NCI-H526 treated with DMSO at 0.1 percent for 48 hours (cell line): Measurements from ENCODE around the gene LTA4H.
A peak's percentile ranks its signal among the peaks of the same experiment; 100 is the strongest.
"Not testable (repeated sequence)": the region's sequence is repeated elsewhere in the genome, so short reads cannot be mapped to it uniquely, and the experiment has no call there.

ENCODE experiments used
- DNase-seq: peaks from one replicate; lab custom pipeline; 2025; lab: John Stamatoyannopoulos, UW

Gene LTA4H

DNA sequence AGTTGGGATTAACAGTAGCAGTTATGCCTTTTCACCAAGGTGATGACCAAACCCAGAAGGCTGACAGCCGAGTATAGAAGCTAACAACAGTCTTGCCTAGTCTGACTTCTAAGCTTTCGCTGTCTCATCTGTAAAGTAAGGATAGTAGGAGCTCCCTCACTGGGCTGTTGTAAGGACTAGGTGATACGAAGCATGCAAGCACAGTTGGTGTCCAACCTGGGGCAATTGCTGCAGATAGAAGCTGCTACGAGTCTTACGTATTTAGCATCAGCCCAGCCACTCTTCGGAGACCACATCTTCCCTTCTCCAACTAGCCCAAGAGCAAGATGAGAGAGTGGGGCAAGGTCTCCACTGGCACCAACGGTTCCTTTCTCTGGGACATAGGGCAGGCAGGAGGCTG is 45.3 kb downstream of the LTA4H start:
- no peak for DNase-seq

DNA sequence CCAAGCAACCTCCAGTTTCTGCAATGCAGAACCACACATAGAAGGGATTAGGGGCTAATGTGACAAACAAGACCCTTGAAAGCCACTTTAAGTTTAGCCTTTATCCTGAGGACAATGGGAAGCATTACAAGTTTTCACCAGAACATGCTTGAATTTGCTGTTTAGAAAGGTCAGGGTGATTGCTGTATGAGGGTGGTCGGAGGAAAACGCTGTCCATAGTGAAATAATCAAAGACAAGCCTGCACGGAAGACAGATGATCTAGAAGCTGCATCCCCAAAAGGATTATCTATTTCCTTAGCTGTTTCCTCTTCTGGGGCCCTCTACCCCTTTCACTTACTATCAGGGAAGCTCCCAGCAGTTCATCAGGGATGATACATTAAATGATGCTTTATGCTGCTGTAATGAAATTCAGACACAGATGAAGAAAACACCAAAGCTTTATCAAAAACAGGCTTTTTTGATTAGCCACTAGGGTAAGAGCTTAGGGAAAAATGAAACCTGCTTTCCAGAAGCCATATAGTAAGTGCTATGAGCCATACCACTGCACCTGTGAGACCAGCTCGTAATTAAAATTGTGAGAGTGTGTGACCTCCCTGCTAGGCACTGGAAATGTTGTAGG is 45.8 kb downstream of the LTA4H start:
- DNase-seq, result no peak

DNA sequence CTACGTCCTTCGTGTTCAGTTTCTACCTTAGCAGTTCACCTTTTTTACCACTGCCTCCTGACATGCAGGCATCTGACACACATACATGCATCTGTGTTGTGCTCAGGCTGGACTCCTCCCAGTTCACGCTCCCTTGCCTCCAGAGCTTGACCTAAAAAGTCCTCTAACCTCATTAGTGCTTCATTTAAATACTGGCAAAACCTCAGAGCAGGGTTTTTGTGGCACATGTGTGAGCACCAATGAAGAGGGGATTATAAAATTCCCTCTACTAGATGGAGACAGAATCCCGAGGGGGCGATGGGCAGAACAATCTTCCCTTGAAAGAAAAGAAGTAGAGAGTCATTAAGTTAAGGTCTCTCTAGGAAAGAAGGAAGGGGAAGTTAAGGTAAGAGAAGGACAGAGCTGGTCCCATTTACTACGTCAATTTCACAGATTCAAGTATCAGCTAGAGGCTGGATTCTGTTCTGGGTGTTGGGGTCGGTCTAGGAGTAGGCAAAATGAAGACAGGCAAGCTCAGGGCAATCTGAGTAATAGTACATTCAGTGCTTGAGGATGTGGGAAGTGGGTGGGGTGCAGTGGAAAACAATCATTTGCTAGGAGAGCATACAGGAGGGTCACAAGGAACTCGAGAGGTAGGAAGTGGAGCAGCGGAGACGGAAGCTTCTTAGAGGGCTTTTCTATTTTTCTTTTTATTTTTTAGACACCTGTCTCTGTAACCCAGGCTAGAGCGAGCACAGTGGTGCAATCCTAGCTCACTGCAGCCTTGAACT is 46.7 kb downstream of the LTA4H start:
- DNase-seq, result no peak

DNA sequence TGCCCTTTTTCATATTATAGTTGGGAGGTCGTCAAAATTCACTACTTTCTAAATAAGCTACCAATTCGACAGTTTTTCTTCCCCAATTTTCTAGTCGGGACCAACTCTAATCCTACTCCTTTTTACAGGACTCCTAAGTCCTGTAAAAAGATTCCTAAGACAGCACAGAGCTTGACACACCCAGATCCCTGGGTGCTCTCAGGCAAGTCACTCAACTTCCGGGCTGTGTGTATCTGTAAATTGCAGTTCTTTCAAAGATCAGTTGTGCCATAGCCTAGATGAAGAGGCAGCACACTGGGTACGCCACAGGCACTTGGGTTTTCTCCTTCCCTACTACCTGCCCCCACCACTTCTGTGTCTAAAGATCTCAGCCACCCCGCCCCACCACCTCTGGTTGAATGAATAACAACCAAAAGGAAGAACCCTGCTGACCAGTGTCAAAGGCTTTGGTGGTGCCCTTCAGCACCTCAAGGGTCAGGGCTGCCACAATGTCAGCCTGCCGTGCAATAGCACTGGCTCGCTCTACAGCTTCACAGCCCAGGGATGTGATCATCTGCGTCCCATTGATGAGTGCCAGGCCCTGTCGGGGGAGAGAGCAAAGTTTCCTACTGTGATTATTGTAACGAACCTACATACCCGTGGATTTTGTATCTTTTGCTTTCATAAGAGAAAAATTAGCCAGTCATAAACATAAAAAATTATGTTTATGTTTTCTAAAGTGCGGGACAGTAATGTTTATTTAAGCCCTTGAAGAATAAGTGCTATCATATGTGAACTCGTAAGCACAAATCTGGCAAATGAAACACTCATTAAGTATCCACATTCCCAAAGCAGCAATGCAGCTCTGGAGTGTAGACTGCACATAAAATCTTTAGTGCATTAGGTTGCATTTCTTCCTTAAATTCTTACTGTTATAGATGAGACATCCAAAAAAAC is 48.5 kb downstream of the LTA4H start:
- DNase-seq, result no peak

DNA sequence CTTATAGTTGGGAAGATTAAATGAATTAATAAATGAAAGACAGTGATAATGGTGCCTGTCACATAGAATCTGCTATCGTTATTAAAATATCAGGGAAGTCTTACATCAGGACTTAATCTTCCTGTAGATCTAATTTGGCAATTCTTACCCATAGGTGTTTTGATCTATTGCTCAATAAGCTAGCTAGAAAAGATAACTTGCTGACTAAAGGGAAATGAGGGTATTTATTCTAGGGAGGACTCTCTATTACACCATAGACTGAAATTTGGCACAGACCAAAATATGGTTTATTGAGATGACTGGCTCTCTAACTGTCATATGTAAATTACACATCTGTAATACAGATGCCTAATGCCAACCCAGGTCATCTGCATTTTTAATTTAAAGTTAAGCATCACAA is 50.7 kb downstream of the LTA4H start:
- DNase-seq, result no peak

DNA sequence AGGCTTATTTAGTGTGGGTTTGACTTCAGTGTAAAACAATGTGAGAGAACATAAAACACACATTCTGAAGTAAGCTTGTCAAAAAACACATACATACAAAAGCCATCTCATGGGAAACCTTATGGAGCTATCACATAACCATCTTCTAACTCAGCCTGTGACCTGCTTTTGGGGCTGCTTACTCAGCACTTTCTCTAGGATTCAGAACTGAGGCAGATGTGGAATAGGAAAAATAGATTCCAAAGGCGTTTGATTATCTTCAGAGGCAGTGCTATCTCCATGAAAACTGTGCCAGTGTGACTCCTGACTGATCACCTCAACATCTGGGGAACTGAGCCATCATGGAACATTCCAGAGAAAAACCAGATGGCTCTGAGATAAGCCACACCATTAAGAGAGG is 52.8 kb downstream of the LTA4H start:
- no peak for DNase-seq

DNA sequence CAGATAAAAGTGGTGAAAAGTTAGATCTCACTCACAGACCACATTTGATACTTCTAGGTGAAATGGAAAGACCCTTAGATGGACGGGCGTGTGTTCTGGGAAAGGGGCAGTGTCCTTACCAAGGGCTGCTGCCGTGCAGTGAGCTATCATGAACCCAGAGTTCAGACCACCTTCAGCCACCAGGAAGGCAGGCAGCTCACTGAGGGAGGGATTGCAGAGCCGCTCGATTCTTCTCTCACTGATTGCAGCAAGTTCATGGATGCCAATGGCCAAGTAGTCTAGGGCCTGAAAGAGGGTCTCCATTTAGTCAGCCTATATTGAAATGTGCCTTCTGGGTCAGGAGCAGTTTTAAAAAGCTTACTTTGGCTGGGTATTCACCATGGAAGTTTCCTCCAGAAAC is 55.0 kb downstream of the LTA4H start:
- DNase-seq, result no peak

DNA sequence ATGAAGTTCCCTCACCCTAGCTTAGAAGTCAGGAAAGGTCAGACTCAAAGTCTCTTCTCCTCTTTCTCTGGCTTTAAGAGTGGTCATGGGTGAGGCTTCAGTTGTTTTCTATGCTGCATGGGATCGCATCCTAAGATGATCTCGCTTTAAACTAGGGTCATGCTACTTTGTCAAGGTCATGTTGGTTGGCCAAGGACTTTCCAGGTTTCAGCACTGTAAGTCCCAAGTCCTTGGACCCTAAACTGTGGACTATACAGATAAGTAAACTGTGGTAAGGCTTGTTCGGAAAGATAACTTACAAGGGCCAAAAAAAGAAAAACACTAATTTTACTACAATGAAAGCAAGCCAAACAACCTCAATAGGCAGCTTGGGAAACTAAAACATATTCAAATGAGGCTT is 56.6 kb downstream of the LTA4H start:
- DNase-seq, result no peak

DNA sequence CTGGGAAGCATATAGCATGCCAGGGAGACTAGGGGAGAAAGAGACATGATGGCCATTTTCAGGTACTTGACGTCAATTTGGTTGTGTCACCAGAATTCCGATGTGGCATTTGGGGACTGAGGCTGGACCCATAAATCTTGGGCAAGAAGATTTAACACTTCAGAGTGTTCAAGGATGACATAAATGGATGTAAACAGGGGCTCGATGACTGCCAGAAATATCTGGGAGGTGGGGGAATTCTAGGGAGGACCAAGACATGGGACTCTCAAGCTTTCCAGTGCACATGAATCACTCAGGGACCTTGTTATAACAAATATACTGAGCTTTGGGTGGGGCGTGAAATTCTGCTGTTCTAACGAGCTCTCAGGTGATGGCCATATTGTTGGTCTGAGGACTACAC is 57.0 kb downstream of the LTA4H start:
- no peak for DNase-seq

DNA sequence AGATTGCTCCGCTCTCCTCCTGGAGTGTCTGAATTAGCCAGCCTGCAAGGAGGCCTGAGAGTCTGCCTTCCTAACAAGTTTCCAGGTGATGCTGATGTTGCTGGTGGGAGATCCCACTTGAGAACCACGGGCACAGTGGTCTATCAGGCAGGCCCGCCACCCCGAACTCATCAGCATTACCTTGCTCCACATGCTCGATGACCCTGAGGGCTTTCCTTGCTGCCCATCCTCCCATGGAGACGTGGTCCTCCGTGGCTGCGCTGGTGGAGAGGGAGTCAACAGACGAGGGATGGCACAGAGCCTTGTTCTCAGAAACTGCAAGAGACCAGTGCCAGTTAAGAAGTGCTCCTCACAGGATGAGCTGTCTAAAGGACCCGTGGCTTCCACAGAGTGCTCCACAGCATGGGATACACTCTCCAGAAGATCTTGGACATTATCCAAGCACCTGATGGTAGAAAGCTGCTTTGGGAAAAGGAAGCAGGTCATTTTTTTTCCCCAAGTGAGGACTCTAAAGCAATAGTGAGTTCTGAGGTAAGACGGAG is 57.6 kb downstream of the LTA4H start:
- no peak for DNase-seq

DNA sequence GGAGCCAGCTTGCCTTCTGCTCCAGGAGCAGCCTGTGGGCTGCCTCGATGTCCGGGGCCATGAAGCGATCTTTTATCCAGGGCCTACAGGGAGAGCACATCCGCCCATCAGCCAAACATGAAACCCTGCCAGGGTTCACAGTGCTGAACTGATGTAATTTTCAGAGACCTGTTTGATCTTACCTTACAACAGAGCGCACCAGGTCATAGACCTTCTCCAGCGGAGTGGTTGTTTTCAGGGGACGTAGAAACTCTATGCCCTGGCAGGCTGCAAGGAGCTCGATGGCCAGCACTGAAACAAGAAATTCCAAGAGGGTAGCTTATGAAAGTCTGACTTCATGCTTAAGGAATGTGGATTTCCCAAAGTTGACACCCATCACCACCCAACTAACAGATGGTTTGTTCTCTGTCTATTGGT is 59.0 kb downstream of the LTA4H start:
- DNase-seq, result no peak

DNA sequence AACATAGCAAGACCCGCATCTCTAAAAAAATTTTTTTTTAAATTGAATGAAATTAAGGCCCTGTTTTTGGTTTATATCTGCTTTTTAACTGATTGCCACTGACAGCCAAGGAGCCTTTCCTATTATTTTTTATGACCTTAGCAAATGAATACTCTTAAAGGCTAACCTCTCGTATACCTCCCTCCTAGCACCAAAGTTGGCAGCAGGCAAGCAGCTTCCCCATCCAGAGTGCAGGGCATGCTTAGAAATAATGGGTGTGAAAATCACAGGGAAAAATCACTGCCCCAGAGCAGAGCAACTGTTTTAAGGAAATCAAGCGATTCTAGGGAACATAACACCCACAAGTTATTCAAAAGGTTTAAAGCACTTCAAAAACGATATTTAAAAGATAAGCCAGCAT is 59.9 kb downstream of the LTA4H start:
- DNase-seq, result no peak

DNA sequence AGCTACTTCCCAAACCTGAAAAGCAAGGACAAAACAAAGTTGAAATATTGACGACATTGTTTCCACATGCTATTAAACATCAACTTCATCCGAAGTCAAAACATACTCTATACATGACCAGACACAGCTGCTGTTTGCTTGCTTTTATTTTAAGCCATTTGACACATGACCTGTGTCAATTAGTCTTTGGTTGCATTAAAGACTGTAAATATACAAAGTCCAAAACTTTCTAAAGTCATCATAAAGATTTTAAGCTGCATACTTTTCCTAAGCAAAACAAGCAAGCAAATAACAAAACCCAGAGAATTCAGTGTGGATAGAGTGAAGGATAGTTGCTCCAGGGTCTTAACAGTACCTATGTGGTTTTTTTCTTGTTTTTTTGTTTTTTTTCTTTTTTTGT is 61.0 kb downstream of the LTA4H start:
- no peak for DNase-seq

DNA sequence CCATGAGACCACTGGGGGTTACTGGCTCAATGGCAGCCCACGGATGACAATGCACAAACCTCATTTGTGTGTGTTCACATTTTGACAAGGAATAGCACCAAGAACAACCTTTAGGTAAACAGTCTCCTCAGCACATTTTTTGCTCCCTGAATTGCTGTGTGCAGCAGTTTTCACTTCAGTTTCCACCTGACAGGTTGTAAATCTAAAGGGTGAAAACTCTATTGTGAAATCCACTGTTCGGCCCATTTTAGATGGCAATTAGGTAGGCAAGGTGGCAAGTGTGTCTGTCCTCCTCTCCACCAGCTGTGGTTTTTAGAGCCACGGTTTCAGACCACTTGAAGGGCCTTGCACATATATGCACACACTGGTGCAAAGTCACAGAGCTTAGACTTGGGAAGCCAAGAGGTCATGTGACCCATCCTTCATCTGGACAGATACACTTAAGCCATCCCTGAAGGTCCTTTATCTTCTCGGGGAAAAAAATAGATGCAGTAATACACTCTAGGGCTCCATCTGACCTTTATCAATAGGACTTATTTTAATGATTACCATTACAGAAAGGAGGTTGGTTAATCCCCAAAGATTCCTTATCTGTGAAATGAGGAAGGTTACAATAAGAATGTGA is 62.4 kb downstream of the LTA4H start:
- no peak for DNase-seq

DNA sequence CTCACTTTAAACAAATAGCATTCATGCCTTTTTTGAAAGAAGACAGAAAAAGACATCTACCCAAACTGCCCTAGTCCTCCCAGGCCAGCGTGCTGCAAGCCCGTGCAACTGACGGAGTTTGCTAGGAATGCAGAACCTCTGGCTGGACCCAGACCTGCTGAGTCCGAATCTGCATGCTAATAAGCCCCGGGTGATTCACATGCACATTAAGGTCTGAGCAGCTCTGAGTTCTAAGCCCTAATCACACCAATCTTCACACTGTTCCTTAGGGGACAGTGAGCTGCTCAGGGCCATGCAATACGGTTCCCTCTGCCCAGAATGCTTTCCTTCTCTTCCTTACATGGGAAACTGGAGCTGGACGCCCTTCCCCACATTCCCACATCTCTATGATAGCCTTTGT is 64.5 kb downstream of the LTA4H start:
- no peak for DNase-seq

DNA sequence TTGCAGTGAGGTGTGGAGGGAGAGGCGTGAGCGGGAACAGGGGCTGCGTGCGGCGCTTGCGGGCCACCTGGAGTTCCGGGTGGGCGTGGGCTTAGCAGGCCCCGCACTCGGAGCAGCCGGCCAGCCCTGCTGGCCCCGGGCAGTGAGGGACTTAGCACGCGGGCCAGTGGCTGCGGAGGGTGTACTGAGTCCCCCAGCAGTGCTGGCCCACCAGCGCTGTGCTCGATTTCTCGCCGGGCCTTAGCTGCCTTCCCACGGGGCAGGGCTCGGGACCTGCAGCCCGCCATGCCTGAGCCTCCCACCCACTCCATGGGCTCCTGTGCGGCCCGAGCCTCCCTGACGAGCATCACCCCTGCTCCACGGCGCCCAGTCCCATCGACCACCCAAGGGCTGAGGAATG is 66.3 kb downstream of the LTA4H start:
- DNase-seq, result not testable (repeated sequence)

DNA sequence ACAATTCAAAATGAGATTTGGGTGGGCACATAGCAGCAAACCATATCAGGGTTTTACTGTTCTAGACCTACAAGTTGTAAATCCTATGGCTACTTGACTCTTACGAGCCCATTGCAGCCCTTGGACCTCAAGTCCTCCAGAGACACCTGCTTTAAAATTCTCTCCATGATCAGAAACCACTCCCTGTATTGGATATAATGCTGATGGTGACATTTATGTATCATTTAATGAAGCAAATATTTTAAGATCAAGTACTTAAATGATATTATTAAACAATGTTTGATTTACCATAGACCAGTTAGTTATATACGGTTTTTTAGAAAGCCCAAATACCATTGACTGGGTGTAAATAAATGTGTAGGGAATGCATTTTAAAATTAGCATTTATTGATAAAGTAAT is 68.1 kb downstream of the LTA4H start:
- DNase-seq, result no peak

DNA sequence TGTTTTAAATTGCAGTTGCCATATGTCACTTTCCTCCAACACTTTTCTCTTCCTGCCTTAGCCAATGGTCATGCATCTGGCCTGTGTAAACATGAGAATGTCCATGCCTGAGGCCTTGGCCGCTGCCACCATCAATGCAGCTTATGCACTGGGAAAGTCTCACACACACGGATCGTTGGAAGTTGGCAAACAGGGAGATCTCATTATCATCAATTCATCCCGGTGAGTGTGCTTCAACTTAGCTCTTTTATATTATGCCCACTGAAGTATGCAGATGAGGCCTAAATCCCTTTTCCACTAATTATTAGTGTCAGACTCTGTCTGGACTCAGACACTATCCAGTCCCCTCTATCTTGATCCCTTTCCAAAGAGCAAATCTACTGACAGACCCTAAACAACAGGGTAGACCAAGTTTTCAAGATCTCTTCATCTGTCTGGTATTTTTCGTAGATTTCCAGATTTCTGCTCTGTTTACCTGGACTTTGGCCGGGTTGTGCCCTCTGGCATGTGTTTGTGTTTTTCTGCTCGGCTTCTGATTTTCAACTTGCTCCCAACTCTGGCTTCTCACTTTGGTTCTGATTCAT is 69.0 kb downstream of the LTA4H start:
- no peak for DNase-seq

DNA sequence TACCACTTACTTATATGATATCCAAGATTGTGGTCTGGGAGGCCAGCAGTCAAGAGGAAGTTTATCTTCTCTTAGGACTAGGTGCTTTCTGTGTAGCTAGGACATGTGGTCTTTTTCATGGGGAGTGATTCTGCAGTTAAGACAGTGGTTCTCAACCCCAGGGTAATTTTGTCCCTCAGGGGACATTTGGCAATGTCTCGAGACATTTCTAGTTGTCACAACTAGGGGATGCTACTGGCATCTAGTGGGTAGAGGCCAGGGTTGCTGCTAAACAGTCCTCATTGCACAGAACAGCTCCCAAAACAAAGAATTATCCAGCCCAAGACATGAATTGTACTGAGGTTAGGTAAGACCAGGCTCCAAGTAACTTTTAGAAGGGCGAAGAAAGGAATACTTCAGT is 72.3 kb downstream of the LTA4H start:
- no peak for DNase-seq

DNA sequence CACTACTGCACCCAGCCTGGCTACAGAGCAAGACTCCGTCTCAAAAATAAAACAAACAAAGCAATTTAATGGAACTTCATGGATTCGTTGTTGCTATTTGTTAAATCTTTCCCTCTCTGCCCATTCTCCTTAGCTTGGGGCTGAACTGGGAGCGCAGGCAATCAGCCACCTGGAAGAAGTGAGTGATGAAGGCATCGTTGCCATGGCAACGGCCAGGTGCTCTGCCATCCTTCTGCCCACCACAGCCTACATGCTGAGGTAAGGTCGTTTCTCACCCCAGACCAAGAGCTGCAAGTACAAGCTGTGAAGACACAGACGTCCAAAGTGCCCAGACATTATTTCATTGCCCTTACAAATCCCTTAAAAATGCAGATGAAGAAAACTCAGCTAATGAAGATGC is 73.2 kb downstream of the LTA4H start:
- DNase-seq, result no peak

DNA sequence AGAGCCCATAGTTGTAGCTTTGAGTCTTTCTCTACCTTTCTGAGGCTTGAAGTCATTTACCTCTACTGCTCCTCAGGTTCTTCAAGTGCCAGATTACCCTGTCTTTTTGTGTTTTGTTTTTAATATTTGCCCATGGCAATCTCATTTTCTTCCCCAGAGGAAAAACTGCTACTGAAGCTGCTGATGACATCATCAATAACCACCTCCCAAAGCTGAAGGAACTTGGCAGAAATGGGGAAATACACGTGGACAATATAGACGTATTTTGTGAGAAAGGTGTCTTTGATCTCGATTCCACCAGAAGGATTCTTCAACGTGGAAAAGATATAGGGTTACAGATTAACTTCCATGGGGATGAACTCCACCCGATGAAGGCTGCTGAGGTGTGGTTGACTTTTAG is 75.1 kb downstream of the LTA4H start:
- no peak for DNase-seq

DNA sequence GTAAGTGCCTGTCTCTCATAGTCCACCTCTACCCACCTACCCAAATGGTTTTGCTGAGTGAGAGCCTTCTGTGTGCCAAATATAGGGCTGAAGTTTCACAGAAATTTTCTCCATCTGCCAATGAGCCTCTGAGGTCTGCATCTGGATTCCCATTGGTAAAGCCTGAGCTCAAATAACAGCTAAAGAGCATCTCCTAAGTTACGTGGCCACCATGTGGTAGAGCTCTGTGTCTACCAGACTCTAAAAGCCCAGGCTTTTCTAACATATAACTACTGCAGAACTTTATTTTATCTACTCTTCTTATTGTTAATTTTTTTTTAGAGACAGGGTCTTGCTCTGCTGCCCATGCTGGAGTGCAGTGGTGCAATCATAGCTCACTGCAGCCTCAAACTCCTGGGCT is 76.3 kb downstream of the LTA4H start:
- DNase-seq, result peak; percentile 3
